Measurements from ENCODE around the gene RXFP1.

- TF ChIP-seq CTCF (IDR thresholded peaks at IDR 0.05): no peak
- no peak for TF ChIP-seq POLR2AphosphoS5 (IDR thresholded peaks at IDR 0.05)
- no peak for TF ChIP-seq POLR2A (IDR thresholded peaks at IDR 0.05)
These were observed 127.5 kb downstream of the RXFP1 start for GRCh38 chr4:158649111-158649680.
